GM19043 (cell line): Measurements from ENCODE around the gene OOSP3.
"Not testable (repeated sequence)": the region's sequence is repeated elsewhere in the genome, so short reads cannot be mapped to it uniquely, and the experiment has no call there.

Source experiments
- ATAC-seq: cut with Tn5 transposase; IDR thresholded peaks from one replicate; pipeline ENCODE4 v1.9.1; 2021; ENCODE audit warnings: low read depth; ENCODE audit not compliant: unreplicated experiment

The OOSP3 gene

DNA sequence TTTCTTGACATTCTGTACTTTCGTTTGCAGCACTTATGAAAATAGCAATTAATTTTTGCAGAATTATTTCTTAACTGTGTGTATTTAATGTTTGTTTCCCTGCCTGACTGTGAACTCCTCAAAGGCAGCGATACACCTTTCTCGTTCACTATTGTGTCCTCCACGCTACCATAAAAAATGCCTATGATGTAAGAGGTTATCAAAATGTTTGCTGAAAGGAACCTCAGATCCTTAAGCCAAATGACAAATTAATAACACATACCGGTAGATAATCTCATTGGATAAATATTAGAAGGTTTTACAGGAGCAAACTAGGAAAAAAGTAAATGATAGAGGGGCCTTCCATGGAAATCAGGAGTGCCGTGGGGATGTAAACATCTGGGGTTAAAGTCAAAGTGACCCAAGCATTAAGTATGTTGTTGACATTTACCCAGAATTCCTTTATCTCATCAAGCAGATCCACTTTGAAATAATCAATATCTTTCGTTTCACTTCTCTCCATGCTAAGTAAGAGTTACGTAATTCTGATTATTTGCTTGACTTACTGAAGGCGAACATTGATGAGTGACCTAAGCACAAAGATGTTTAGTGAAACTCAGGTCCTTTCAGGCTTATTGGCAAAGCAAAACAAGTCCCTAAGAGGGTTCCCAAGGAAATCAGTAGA is 2.6 kb upstream of the OOSP3 start:
- ATAC-seq, result no peak

DNA sequence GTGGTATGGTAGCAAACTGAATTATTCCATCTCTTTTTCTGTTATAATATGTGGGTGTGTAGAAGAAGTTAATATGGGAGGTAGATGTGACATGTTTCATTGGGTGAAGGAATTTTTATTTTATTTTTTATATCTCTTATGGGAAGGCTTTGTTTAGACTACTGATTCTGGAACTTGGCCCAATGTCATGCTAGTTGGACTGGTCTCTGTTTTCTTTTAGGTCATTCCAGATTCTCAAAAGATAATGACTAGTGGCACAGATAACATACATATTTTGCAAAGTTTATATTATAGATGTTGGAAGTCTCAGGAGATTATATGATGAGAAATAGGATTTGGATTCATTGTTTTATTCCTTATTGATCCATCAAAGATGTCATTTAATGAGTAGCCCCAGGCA is 1.3 kb upstream of the OOSP3 start:
- no peak for ATAC-seq

DNA sequence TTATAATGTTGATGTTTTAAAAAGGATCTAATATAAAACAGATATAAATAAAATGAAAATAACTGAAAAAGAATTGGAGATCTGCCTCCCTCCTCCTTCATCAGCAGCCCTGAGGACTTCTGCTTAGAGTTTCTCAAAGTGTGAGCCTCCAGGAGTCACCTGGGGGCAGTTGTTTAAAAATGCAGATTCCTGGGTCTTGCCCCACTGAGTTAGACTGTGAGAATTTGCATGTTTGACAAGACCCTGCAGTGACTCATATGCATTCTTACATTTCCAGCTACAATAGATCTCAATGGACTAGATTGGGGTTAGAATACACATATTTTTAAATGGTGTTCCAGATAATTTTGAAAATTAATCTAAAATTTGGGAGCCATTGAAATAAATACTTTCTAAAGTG is 798 bp upstream of the OOSP3 start:
- no peak for ATAC-seq

DNA sequence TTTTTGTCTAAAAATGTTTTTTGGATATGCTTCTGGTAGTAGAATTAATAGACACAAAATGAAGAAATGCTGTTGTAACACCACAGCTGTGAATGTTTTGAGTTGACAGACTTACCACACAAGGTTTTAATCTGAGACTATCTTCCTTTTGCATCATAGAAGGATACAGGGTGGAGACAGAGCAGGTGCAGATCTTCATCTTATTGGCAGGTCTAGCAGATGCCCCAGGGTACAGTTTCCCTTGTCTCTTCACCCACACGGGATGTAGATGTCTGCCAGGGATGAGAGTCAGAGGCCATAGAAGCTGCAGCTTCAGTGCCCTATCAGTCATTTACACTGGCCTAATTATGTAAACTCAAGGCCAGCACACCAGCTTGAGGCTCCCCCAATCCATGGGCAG is 985 bp downstream of the OOSP3 start:
- no peak for ATAC-seq

DNA sequence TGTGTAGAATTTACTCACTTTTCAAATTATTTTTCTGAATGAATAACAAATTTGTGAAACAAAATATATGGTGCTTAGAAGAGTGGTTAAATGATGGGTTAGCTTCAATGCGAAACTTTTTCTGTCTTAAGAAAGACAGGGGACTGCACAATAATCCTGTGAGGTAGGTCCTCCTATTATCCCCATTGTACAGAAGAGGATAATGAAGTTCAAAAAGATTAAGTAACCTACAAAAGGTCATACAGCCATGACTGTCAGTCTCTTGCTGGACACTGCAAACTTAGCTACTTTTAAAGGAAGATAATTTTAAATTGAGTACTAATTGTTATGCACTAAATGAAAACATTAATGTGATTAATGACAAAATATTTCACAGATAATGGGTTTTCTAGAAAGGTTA is 5.0 kb downstream of the OOSP3 start:
- ATAC-seq, result no peak

DNA sequence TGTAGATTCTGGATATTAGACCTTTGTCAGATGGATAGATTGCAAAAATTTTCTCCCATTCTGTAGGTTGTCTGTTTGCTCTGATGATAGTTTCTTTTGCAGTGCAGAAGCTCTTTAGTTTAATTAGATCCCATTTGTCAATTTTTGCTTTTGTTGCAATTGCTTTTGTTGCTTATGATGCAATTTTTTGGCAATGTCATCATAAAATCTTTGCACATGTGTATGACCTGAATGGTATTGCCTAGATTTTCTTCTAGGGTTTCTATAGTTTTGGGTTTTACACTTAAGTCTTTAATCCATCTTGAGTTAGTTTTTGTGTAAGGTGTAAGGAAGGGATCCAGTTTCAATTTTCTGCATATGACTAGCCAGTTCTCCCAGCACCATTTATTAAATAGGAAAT is 8.6 kb downstream of the OOSP3 start:
- not testable (repeated sequence) for ATAC-seq

DNA sequence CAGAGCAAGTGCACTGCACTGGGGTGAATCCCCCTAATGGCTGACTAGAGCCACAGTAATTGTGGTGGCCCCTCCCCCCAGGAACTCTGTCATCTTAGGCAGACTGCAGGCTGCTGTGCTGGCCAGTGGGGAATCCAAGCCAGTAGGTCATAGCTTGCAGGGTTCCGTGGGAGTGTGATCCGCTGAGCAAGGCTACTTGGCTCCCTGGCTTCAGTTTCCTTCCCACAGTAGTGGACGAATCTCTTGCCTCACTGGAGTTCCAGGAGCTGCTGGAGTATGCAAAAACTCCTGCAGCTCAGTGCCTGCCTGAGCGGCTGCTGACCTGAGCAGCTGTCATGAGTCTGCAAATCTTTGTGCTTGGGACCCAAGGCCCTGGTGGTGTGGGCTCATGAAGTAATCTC is 13.2 kb downstream of the OOSP3 start:
- no peak for ATAC-seq

DNA sequence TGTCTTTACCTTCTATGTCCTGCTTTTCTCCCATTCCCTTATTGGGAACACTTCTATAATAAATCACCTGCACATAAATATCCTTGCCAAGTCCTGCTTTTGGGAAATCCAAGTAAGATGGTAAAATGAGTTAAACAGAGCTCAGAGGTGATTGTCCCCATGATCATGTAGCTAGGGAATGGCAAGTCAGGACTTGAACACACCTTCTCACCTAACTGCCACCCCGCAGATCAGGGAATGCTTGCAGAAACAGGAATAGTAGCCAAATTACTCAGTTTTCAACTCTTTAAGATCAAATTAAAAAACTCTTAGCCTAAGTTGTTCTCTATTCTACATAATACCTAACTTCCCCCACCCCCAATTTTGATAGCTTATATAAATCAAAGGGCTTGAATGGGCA is 16.0 kb downstream of the OOSP3 start:
- ATAC-seq, result no peak

DNA sequence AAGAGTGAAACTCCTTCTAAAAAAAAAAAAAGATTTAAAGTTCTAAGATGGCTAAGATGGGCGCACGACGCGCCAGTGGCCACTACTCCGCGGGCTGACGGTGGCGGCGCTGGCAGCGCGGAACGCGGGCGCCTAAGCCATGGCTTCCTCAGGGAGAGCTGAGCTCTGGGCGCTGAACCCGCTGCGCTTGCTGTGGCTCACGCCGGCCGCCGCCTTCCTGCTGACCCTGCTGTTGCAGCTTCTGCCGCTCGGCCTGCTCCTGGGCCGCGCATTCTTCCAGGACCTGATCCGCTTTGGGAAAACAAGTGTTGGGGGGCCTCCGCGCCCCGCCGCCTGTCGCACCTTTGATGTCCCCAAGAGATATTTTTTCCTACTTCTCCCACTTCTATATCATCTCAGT is 19.5 kb downstream of the OOSP3 start:
- ATAC-seq, result no peak

DNA sequence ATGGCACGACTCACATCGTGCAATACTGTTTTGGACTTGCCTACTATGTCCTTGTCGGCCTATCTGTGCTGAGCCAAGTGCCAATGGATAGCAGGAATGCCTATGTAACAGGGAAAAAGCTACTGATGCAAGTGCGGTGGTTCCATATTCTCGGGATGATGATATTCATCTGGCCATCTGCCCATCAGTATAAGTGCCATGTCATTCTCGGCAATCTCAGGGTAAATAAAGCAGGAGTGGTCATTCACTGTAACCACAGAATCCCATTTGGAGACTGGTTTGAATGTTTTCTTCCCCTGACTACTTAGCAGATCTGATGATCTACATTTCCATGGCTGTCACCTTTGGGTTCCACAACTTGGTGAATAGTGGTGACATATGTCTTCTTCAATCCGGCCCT is 20.1 kb downstream of the OOSP3 start:
- no peak for ATAC-seq

DNA sequence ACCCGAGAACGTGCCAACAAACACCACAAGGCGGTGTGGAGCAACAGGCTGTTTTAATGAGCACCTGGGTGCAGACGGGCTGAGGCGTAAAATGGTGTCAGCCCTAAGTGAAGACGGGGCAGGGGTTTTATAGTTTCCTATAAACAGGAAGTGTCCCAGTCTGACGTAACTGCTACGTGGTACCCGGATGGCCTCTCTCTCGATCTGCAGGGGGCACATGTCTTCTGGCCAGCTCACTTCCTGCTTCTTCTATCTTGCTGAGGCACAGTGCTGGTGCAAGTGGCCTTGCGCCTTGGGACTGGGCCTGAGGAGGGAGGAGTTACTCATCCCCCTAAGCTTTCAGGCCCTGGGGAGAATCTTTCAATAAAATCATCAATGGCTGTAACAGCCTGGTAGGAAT is 20.9 kb downstream of the OOSP3 start:
- no peak for ATAC-seq

DNA sequence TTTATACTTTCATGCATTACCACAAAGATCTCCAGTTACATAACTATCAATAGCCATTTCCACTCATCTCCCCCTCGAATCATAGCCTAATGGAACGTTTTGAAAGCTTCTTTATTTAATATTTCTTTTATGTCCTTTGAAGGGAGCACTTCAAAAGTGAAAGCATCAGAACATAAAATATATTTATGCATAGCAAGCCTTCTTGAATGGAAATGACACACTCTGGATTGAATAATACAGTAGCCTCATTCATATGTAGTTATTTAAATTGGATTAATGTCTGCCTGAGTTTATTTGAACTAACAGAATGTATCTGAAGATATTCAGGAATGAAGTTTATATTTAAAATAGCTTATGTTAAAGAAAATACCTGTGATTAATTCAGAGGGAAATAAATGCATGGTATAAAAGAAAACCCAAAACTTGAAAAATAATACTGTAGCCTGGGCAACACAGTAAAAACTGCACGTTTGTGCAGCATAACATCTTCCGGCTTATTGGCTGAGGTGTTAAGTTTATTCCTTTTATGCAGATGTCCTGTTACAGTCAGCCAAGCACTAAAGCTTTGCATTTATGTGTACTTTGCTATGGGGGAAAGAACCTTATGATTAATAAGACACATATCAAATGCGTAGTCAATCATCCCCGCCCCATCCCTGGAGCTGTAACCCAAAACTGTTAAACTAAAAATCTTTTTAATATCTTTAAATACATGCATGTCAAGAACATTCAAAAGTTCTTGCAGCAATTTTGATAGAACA is 22.0 kb downstream of the OOSP3 start:
- no peak for ATAC-seq

DNA sequence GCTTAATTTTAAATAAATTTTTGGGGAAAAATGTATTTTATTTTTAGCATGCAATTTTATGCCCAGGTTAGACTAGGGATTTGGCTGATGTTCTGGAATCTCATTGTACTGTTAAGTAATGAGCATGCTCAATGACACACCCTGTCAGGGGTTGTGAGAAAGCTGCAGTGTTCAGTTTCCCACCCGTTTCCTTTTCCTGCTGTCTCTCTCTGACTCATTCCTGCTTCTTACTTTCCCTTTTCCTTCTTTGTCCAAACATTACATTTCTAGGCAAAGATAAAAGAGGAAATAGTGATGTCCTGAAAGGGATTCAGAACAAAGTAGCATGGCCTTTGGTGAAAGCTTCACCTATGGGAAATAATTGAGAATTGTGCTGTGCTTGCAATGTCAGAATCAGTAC is 22.7 kb downstream of the OOSP3 start:
- ATAC-seq, result no peak

DNA sequence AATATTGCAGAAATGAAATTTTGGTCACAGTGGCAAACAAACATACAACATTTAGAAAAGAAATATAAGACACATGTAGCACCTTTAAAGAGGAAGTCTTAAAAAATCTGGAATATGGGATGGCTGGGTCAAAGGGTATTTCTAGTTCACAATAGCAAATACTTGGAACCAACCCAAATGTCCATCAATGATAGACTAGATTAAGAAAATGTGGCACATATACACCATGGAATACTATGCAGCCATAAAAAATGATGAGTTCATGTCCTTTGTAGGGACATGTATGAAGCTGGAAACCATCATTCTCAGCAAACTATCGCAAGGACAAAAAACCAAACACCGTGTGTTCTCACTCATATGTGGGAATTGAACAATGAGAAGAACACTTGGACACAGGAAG is 25.0 kb downstream of the OOSP3 start:
- not testable (repeated sequence) for ATAC-seq

DNA sequence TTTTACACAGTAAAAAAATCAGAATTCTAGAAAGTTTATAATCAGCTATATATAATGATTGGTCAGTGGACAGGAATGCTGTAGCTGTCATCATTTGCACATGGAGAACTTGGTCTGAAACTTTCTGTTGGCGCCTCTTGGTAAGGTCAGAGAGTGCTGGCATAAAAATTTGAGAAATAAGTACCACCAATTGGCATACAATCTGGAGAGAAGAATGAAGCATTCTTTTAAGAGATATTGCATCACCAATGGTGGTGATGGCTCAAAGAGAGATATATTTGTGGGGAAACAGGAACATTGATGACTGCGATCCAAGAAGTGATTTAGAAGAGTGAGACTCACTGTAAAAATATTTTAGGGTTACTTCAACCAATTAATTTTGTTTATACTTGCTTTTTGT is 39.9 kb downstream of the OOSP3 start:
- ATAC-seq, result no peak

DNA sequence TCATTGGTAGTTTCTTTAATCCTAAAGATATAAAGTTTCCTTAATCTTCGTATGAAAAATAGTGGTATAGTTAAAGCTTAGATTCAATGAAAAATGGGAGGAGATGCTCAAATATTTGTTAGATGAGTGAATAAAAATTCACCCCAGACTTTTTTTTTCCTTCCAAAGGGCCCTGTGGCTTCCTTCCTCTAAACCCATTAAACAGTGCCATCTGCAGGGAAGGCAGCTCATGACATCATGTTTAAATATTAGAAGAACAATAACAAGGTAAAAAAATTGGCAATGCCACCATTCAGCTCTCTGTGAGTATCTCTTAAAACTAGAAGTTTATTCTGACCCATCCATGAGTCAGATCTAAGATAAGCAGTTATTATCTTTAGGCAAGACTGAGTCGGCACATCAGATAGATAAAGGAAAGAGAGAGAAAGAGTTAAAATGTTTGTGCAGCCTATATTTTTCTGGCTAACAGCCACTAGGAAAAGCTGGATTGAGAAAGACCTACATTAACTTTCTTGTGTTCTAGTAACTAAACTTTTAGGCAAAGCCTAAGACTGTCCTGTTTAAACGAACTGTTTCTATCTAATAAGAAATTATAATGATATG is 40.5 kb downstream of the OOSP3 start:
- no peak for ATAC-seq

DNA sequence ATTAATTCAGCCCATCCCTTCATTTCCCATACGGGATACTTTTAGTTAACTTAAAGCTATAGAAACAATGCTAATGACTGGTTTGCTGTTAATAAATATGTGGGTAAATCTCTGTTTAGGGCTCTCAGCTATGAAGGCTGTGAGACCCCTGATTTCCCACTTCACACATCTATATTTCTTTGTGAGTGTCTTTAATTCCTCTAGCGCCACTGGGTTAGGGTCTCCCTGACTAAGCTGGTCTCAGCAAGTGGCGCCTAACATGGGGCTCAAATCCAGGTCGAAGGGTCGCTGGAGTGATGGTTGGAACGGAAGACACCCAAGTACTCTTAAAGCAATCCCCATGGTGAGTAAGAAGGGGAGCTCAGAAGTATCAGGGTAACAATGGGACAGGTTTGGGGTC is 45.2 kb downstream of the OOSP3 start:
- no peak for ATAC-seq

DNA sequence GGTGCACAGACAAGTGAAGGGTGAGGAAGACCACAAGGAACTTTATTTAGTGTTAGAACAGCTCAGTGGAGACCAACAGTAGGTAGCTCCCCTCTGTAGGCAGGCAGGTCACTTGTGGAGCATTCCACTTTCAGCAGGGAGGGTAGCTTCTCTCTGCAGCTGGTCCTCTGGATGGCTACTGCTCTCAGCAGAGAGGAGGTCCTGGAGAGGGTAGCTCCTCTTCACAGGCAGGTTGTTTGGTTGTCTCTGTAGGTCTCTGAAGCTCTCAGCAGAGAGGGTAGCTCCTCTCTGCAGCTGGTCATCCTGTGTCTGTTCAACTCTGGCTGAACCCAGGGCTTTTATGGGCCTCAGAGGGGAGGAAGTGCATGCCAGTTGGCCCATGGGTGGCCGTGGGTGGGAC is 53.1 kb downstream of the OOSP3 start:
- ATAC-seq, result no peak

DNA sequence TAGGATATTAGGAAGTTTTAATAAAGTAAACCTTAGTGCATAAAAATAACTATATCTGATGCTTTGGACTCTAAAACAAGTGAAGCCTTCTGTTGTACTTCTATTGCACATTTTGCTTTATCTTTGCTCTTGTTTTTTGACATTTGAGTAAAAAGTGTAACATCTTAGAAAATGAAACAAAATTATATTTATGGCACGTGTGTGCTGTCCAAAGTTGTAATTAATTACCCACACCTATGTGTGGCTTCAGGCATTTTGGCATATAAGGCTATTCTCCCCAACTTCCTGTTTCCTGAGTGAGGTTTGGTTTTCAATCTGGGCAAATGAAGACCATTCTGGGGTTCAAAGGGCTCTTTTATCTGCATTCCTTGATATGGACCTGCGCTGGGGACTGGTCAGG is 59.5 kb downstream of the OOSP3 start, which contains the start of gene OOSP1:
OOSP1 (plus strand) TSS at position 301 of the 400 bp plus-strand sequence; CDS start at position 324, 23 bp downstream.
- ATAC-seq, result no peak

DNA sequence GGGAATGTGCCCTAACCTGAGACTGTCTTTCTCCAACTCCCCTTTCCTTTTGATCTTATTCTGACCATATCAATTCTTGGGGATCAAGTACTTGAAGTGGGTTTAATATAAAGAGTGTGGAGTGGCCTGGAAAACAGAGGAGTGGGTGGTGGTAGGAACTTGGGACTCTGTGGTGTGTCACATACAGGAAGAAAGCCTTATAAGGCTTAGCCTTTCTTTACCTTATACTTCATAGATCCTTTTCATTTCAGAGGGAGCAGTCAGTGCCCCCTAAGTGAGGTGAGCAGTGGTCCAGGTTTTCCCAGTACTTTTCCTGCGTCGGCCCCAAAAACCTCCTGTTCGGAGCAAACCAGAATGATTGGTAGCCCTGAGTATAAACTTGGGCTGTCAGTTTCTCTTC is 60.1 kb downstream of the OOSP3 start:
- ATAC-seq, result no peak

DNA sequence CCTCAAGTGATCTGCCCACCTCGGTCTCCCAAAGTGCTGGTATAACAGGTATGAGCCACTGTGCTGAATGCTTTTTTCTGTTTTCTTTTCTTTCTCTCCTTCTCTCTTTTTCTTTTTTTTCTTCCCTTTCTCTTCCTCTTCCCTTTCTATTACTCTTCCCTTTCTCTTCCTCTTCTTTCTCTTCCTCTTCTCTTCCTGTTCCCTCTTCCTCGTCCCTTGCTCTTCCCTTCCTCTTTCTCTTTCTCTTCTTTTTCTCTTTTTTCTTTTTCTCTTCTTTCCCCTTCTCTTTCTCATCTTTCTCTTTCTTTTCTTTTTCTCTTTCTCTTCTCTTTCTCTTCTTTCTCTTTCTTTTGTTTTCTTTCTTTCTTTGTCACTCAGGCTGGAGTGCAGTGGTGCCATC is 60.9 kb downstream of the OOSP3 start:
- no peak for ATAC-seq

DNA sequence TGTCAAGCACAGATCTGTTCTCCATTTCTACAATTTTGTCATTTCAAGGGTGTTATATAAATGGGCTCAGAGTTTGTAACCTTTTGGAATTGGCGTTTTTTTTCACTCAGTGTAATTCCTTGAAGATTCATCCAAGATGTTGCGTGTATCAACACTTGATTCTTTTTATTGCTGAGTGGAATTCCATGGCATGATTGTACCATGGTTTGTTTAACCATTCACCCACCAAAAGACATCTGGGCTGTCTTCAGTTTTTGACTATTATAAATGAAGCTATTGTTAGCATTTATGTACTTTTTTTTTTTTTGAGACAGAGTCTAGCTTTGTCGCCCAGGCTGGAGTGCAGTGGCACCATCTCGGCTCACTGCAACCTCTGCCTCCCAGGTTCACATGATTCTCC is 62.5 kb downstream of the OOSP3 start:
- ATAC-seq, result no peak
